Measurements from ENCODE around the gene C17orf107. TPM values are rescaled to one million over a fixed set of nuclear protein-coding genes. Genes with fewer than 3 reads are reported as not detected.

Gene C17orf107
- total RNA-seq, 1 donor from 2014 or later, result 4.6 TPM

GRCh38 chr17:4948166-4948930 lies 49.0 kb downstream of the C17orf107 start, which contains the start of gene PFN1:
PFN1 (minus strand) TSS chr17:4948530; CDS start chr17:4948394, 136 bp downstream.
- peak; percentile 93 for DNase-seq (ENCODE audit: low spot score)

GRCh38 chr17:4948931-4949320 lies 49.6 kb downstream of the C17orf107 start:
- peak; percentile 86 for DNase-seq (ENCODE audit: low spot score)

GRCh38 chr17:4949321-4950074 lies 50.2 kb downstream of the C17orf107 start:
- DNase-seq (ENCODE audit: low spot score), result peak; percentile 80

GRCh38 chr17:4950075-4950745 lies 50.9 kb downstream of the C17orf107 start:
- peak; percentile 74 for DNase-seq (ENCODE audit: low spot score)

- no peak for DNase-seq (ENCODE audit: low spot score)
These were observed 51.4 kb downstream of the C17orf107 start, which contains the start of gene ENO3 for GRCh38 chr17:4950746-4951204. ENO3 (plus strand) TSS chr17:4951119; CDS start chr17:4951830, 711 bp downstream.

GRCh38 chr17:4951486-4951885 lies 52.1 kb downstream of the C17orf107 start:
- no peak for DNase-seq (ENCODE audit: low spot score)

Other genes with a start within 250 kb of the C17orf107 start
- 56.9 TPM for gene PELP1, start 195.4 kb upstream of the C17orf107 start, total RNA-seq
- 40.8 TPM for gene ARRB2, start 188.9 kb upstream of the C17orf107 start, total RNA-seq
- gene MED11, start 168.1 kb upstream of the C17orf107 start, total RNA-seq, result 19.5 TPM
- 1.7 TPM for gene ZMYND15, start 159.7 kb upstream of the C17orf107 start, total RNA-seq
- 26.8 TPM for gene CXCL16, start 159.6 kb upstream of the C17orf107 start, total RNA-seq
- not detected for gene TM4SF5, start 127.7 kb upstream of the C17orf107 start, total RNA-seq
- 0.89 TPM for gene VMO1, start 113.2 kb upstream of the C17orf107 start, total RNA-seq
- not detected for gene GLTPD2, start 110.6 kb upstream of the C17orf107 start, total RNA-seq
- 97.9 TPM for gene PSMB6, start 103.4 kb upstream of the C17orf107 start, total RNA-seq
- 59.1 TPM for gene PLD2, start 92.4 kb upstream of the C17orf107 start, total RNA-seq
- 119 TPM for gene MINK1, start 66.2 kb upstream of the C17orf107 start, total RNA-seq
- 1.2 TPM for gene CHRNE, start 3.6 kb downstream of the C17orf107 start, total RNA-seq
- not detected for gene GP1BA, start 32.7 kb downstream of the C17orf107 start, total RNA-seq
- gene SLC25A11, start 40.5 kb downstream of the C17orf107 start, total RNA-seq, result 62.0 TPM
- 129 TPM for gene RNF167, start 40.7 kb downstream of the C17orf107 start, total RNA-seq
- gene PFN1, start 49.0 kb downstream of the C17orf107 start, total RNA-seq, result 598 TPM
- gene ENO3, start 51.6 kb downstream of the C17orf107 start, total RNA-seq, result 6.2 TPM
- 66.4 TPM for gene SPAG7, start 68.3 kb downstream of the C17orf107 start, total RNA-seq
- 86.0 TPM for gene CAMTA2, start 88.1 kb downstream of the C17orf107 start, total RNA-seq
- gene INCA1, start 98.0 kb downstream of the C17orf107 start, total RNA-seq, result 1.1 TPM
- gene KIF1C, start 98.4 kb downstream of the C17orf107 start, total RNA-seq, result 141 TPM
- gene SLC52A1, start 135.9 kb downstream of the C17orf107 start, total RNA-seq, result 2.5 TPM
- gene ZFP3, start 178.9 kb downstream of the C17orf107 start, total RNA-seq, result 9.1 TPM
- 5.9 TPM for gene ZNF232, start 212.3 kb downstream of the C17orf107 start, total RNA-seq
- 0.08 TPM for gene USP6, start 216.5 kb downstream of the C17orf107 start, total RNA-seq